Coronary artery (tissue), 2 donors: ENCODE results near the gene FBXW7.

ENCODE experiments used
- DNase-seq: peaks from one replicate; pipeline ENCODE4 v3.0.0-alpha.2; 2017; ENCODE audit warnings: low spot score
- H3K27ac ChIP-seq, 2 donors: fragments of 200-600 bp; sonication (generic); one replicate each; pipeline ENCODE4 v1.5.1; 2016 to 2019
- H3K4me3 ChIP-seq: fragments of 200-600 bp; sonication (generic); 2 replicates; pipeline ENCODE4 v1.5.1; 2016; ENCODE audit warnings: mild to moderate bottlenecking, moderate library complexity
- CTCF ChIP-seq: fragments of 200-600 bp; sonication (generic); IDR thresholded peaks from one replicate; pipeline ENCODE4 v1.5.1; 2019; ENCODE audit warnings: antibody characterized with exemption

FBXW7 gene

DNA sequence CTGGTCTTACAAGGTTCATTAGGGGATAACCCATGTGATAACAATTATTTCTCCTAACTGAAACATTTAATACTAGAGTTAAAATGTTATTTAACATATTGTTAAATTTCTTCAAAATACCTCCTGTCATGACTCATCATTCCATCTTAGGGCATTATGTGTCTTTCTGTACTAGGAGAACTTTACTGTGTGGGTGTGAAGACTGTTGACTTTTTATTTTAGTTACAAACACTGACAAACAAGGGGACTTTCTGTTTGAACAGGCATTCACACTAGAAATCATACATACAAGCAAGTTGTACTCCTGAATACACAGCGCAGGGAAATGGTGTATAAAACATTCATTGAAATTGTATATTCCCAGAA lies 175.9 kb downstream of the FBXW7 start:
- Histone ChIP-seq H3K4me3 (no peak overlapping the region), H3K27ac (no peak overlapping the region)
- DNase-seq: no peak
- no peak for TF ChIP-seq CTCF

GRCh38 chr4:152359208-152360044 lies 176.5 kb downstream of the FBXW7 start:
- DNase-seq: no peak
- Histone ChIP-seq H3K4me3 (no peak overlapping the region), H3K27ac (no peak overlapping the region)
- TF ChIP-seq CTCF: no peak

DNA sequence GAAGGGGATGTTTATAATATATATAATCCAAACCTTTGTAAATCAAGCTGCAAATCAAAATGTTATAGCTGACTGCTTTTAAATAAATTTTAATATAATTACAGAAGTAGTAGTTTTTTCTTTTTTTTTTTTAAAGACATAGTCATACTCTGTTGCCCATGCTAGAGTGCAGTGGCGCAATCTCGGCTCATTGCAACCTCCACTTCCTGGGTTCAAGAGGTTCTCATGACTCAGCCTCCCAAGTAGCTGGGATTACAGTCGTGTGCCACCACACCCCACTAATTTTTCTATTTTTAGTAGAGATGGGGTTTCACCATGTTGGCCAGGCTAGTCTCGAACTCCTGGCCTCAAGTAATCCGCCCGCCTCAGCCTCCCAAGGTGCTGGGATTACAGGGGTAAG lies 178.7 kb downstream of the FBXW7 start:
- no peak overlapping the region for H3K4me3 ChIP-seq
- TF ChIP-seq CTCF: no peak
- no peak for DNase-seq
- no peak overlapping the region for H3K27ac ChIP-seq

- DNase-seq: no peak
- H3K27ac ChIP-seq: peak overlapping the region in 1 of 2 donors; percentile 11
Measured at GRCh38 chr4:152356428-152357034, 179.4 kb downstream of the FBXW7 start.

GRCh38 chr4:152352622-152353116 lies 183.2 kb downstream of the FBXW7 start:
- DNase-seq: peak; percentile 77
- no peak for TF ChIP-seq CTCF
- Histone ChIP-seq H3K4me3 (peak overlapping the region; percentile 72), H3K27ac (peak overlapping the region; percentile 47 to 79)

More at GRCh38 chr4:152356428-152357034, 179.4 kb downstream of the FBXW7 start:
- no peak overlapping the region for H3K4me3 ChIP-seq
- no peak for TF ChIP-seq CTCF

- no peak for TF ChIP-seq CTCF
- H3K27ac ChIP-seq: peak overlapping the region; percentile 47 to 79
- H3K4me3 ChIP-seq: peak overlapping the region; percentile 72
- DNase-seq: no peak
Measured at GRCh38 chr4:152352215-152352614, 183.7 kb downstream of the FBXW7 start.

GRCh38 chr4:152351080-152351479 lies 184.8 kb downstream of the FBXW7 start:
- Histone ChIP-seq H3K4me3 (peak overlapping the region; percentile 72), H3K27ac (no peak overlapping the region)
- no peak for TF ChIP-seq CTCF
- DNase-seq: no peak
